Ovary (tissue), 3 donors: Measurements from ENCODE around the gene CGB1.

Experiments
- CTCF ChIP-seq, 3 donors: fragments of 450-650 bp in 2 of 3; fragments of 200-600 bp in 1 of 3; IDR thresholded peaks; one replicate each; pipeline versions ENCODE4 v1.5.1 to v1.8.0; 2016 to 2022; ENCODE audit warnings: antibody characterized with exemption in 3 of 3, mild to moderate bottlenecking in 1 of 3
- POLR2A ChIP-seq: fragments of 450-650 bp; IDR thresholded peaks from one replicate; pipeline ENCODE4 v1.6.1; 2017; ENCODE audit warnings: antibody characterized with exemption, mild to moderate bottlenecking, moderate library complexity
- donor health status: DM: no; HTN: no; CAD: no.

DNA sequence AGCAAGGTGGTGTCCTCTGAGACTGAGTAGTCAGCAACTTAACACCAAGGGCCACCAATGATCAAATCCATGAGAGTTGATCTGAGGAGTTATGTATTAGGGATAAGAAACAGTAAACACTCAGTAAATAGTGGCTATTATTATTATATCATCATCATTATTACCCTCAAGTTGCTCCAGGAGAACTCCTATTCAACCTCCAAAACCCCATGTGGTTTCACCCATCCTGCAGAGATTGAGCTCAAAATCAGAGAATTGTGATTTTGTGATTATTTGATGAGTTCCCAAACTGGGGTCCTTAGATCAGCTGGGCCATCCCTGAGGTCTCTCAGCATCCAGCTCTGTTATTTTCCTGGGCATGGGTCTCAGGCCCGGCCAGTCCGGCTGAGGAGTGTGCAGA lies 24.3 kb upstream of the CGB1 start:
- TF ChIP-seq CTCF (IDR thresholded peaks at IDR 0.05): no peak
- no peak for TF ChIP-seq POLR2A
